ENCODE measurements around the gene SLC25A33.

DNA sequence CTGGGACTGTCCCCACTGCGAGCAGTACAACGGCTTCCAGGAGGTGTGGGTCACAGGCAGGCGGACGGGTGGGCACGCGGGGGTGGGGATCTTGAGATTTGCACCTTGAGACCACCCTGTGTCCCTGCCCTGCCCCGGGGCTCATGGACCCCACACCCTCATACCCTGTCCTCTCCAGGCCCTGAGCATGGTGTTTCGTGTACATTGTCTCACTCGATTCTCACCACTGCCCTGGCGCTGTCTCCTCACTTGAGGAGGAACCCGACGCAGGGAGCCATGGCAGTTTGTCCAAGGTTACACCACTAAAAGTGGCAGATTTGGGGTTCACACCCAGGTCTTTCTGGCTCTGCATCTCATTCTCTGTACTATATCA lies 56.7 kb downstream of the SLC25A33 start:
- TF ChIP-seq CTCF (optimal IDR thresholded peaks at IDR 0.05 in 1 of 3, IDR thresholded peaks at IDR 0.05 in 1 of 3, conservative IDR thresholded peaks at IDR 0.05 in 1 of 3; ENCODE audit: extremely low read depth in 1 of 3, insufficient read depth in 2 of 3, low read length in 3 of 3) (no peak), EZH2 (IDR thresholded peaks at IDR 0.05; ENCODE audit: low read length) (no peak)
